ENCODE data around the gene FEM1B. TPM values are rescaled to one million over a fixed set of nuclear protein-coding genes. Genes with fewer than 3 reads are reported as not detected.

FEM1B gene
- total and polyA plus RNA-seq, 7 donors = 23.5 to 188 (median 69.3) TPM

DNA sequence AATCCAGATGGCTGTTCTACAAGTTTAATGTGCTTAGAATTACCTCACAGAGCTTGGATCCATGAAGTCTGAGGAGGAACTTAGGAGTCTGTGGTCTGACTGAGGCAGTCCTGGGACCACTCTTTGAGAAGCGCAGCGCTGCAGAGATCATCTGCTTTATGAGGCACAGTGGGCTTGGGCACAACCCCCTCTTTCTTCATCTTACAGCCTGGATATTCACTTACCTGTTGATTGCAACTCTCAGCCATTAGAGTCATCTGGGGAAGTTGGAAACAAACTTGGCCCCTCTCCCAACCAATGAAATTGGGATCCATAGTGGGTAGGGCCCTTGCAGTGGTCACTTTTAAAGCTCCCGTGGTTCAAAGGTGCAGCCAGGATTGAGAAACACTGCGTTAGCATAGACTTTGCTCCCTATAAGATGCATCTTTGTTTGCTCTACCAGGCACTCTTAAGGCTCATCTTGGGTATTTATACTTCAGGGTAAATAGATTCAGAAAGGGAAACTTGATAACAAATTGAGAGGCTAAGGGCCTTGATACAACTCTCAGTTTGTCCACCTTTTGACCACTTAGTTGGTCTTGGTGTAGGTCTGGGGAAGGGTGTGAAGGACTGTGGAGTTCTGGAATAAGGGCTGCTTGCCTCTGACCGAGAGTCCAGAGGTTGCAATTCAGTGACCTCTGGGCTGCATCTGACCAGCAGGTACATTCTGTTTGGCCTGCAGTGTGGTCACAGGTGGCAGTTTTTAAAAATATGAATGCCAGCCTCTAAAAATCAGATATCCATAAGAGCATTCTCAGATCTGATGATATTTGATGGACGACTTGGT, 22.8 kb downstream of the FEM1B start:
- Histone ChIP-seq H3K27me3 (ENCODE audit: insufficient read depth in 3 of 3, low read length in 2 of 3) (no peaks in the 10 kb centered on the region), H3K4me3 (no peak overlapping the region), H3K27ac (no peak overlapping the region), H3K4me1 (peaks cover 30% of the 10 kb centered on the region), H3K9me3 (no peaks in the 10 kb centered on the region), H3K36me3 (ENCODE audit: insufficient read depth in 1 of 2, low read depth in 1 of 2) (peaks cover 0 to 16% of the 10 kb centered on the region in 2 donors)
- DNase-seq (no peak), ATAC-seq (peak in 2 of 4 donors; percentile 8)
- 80 to 91% (median 81%) methylated on average over 6 of the region's 6 CpGs for WGBS, 3 donors
- intact Hi-C loops (cut with DNase I) = loop anchor here (5.0 to 10.0 kb wide), 2 partner anchors 48 to 374 kb away; no protein-coding TSS in a partner anchor
- no peak for TF ChIP-seq CTCF (IDR thresholded peaks at IDR 0.05)

DNA sequence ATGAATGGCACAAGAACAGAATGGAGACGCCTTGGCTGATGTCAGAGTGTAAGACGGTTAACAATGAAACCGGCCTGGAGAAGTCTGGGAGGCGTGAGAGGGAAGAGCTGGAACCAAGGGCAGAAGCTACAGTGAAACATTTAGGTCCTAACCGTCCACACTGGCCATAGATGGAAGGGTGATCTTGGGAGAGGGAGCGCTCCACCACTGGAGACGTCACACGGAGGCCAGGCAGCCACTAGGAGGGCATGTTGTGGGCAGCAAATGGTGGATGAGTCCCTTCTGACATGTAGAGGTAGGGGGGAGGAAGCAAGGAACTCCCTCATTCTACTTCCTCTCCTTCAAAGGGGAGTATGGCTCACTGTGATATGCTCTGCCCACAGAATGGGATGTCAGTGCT, 23.8 kb downstream of the FEM1B start:
- no peak for ATAC-seq
- intact Hi-C loops (cut with DNase I) = loop anchor here (5.0 to 10.0 kb wide), 2 partner anchors 49 to 374 kb away; no protein-coding TSS in a partner anchor
- Histone ChIP-seq H3K4me1 (peaks cover 22% of the 10 kb centered on the region), H3K9me3 (no peaks in the 10 kb centered on the region), H3K27ac (no peak overlapping the region), H3K27me3 (ENCODE audit: insufficient read depth in 3 of 3, low read length in 2 of 3) (no peaks in the 10 kb centered on the region), H3K4me3 (no peak overlapping the region), H3K36me3 (ENCODE audit: insufficient read depth in 1 of 2, low read depth in 1 of 2) (peaks cover 0 to 10% of the 10 kb centered on the region in 2 donors)
- TF ChIP-seq CTCF (IDR thresholded peaks at IDR 0.05) = no peak
- no peak for DNase-seq
- 88 to 90% (median 89%) methylated on average over 8 of the region's 8 CpGs for WGBS, 3 donors

GRCh38 chr15:68302729-68303128, 25.2 kb downstream of the FEM1B start:
- H3K27me3 ChIP-seq (ENCODE audit: insufficient read depth in 3 of 3, low read length in 2 of 3) = no peaks in the 10 kb centered on the region
- TF ChIP-seq CTCF (IDR thresholded peaks at IDR 0.05) = no peak
- intact Hi-C loops (cut with DNase I) = loop anchor here (5.0 to 10.0 kb wide), 2 partner anchors 50 to 372 kb away; no protein-coding TSS in a partner anchor
- no peak overlapping the region for H3K4me3 ChIP-seq
- no peaks in the 10 kb centered on the region for H3K9me3 ChIP-seq
- no peak overlapping the region for H3K27ac ChIP-seq
- H3K4me1 ChIP-seq = peaks cover 24% of the 10 kb centered on the region
- H3K36me3 ChIP-seq (ENCODE audit: insufficient read depth in 1 of 2, low read depth in 1 of 2) = peaks cover 0 to 3% of the 10 kb centered on the region in 2 donors
- no peak for ATAC-seq
- DNase-seq = no peak
- 85 to 100% (median 90%) methylated on average over 5 to 6 of the region's 6 CpGs for WGBS, 3 donors

DNA sequence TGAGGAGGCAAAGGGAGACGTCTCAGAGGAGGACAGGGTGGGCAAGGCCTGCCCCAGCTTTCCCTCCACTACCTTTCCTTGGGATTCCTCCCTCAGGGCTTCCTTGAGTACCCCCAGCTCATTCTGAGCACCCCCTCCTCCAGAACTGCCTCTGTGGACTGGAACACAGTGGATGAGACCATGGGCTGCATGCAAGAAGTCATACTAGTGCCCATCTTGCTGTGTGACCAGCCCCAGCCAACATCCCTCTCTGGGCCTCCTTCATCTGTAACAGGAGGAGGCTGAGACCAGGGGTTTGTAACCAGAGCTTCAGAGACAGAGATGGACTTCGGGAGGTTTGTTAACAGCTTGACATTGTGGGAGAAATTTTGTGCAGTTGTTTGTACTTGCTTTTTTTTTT, 25.6 kb downstream of the FEM1B start:
- Histone ChIP-seq H3K27me3 (ENCODE audit: insufficient read depth in 3 of 3, low read length in 2 of 3) (no peaks in the 10 kb centered on the region), H3K4me1 (peaks cover 24% of the 10 kb centered on the region), H3K27ac (no peak overlapping the region), H3K4me3 (no peak overlapping the region), H3K9me3 (no peaks in the 10 kb centered on the region), H3K36me3 (ENCODE audit: insufficient read depth in 1 of 2, low read depth in 1 of 2) (no peaks in the 10 kb centered on the region)
- intact Hi-C loops (cut with DNase I) = loop anchor here (5.0 to 10.0 kb wide), 2 partner anchors 51 to 372 kb away; no protein-coding TSS in a partner anchor
- DNase-seq (no peak), ATAC-seq (no peak)
- TF ChIP-seq CTCF (IDR thresholded peaks at IDR 0.05) = no peak
- 50 to 73% (median 54%) methylated on average over 2 of the region's 2 CpGs for WGBS, 3 donors
